H9 (cell line): ENCODE results near the gene FEM1B. TPM values are rescaled to one million over a fixed set of nuclear protein-coding genes. Genes with fewer than 3 reads are reported as not detected.

Experiments
- DNase-seq: peaks from one replicate; pipeline ENCODE4 v3.0.0-alpha.2; 2017
- H2AFZ ChIP-seq: one replicate; pipeline ENCODE4 v1.6.1; 2013; ENCODE audit warnings: mild to moderate bottlenecking, low read length, control low read depth, moderate library complexity
- H2AK5ac ChIP-seq: 2 replicates; pipeline ENCODE4 v1.6.1; 2013; ENCODE audit warnings: low read length, control low read depth, mixed read lengths; ENCODE audit not compliant: insufficient read length
- H2BK120ac ChIP-seq: one replicate; pipeline ENCODE4 v1.6.1; 2013; ENCODE audit warnings: low read depth, mild to moderate bottlenecking, low read length, control low read depth, inconsistent platforms; ENCODE audit not compliant: poor library complexity, severe bottlenecking
- H2BK12ac ChIP-seq: 2 replicates; pipeline ENCODE4 v1.6.1; 2013; ENCODE audit warnings: low read length, control low read depth, mixed read lengths, low read depth; ENCODE audit not compliant: insufficient read length
- H2BK15ac ChIP-seq: 2 replicates; pipeline ENCODE4 v1.6.1; 2013; ENCODE audit warnings: low read depth, low read length, control low read depth
- H2BK20ac ChIP-seq: one replicate; pipeline ENCODE4 v1.6.1; 2013; ENCODE audit warnings: low read depth, mild to moderate bottlenecking, low read length, control low read depth, inconsistent platforms; ENCODE audit not compliant: poor library complexity, severe bottlenecking
- H2BK5ac ChIP-seq: 2 replicates; pipeline ENCODE4 v1.6.1; 2013; ENCODE audit warnings: low read length, control low read depth, mixed read lengths; ENCODE audit not compliant: insufficient read length
- H3K14ac ChIP-seq: 2 replicates; pipeline ENCODE4 v1.6.1; 2013; ENCODE audit warnings: low read length, control low read depth; ENCODE audit not compliant: insufficient read depth
- H3K18ac ChIP-seq: 2 replicates; pipeline ENCODE4 v1.6.1; 2013; ENCODE audit warnings: low read depth, mild to moderate bottlenecking, mixed read lengths, low read length, control low read depth; ENCODE audit not compliant: insufficient read length
- H3K23ac ChIP-seq: 2 replicates; pipeline ENCODE4 v1.6.1; 2013; ENCODE audit warnings: low read length, control low read depth, mixed read lengths, low read depth; ENCODE audit not compliant: insufficient read length
- H3K23me2 ChIP-seq: 2 replicates; pipeline ENCODE4 v1.6.1; 2013; ENCODE audit warnings: low read depth, mild to moderate bottlenecking, mixed read lengths, low read length, control low read depth; ENCODE audit not compliant: insufficient read length, poor library complexity, severe bottlenecking
- H3K27ac ChIP-seq: 2 replicates; pipeline ENCODE4 v1.5.1; 2013; ENCODE audit warnings: low read length, control low read depth, mixed read lengths, low read depth; ENCODE audit not compliant: insufficient read length
- H3K27me3 ChIP-seq: 2 replicates; pipeline ENCODE4 v1.6.1; 2013; ENCODE audit warnings: low read length, control low read depth, inconsistent platforms; ENCODE audit not compliant: insufficient read depth
- H3K4ac ChIP-seq: 2 replicates; pipeline ENCODE4 v1.6.1; 2013; ENCODE audit warnings: low read depth, mild to moderate bottlenecking, control low read depth, inconsistent platforms, low read length, moderate library complexity
- H3K4me1 ChIP-seq: 2 replicates; pipeline ENCODE4 v1.6.1; 2013; ENCODE audit warnings: low read length, control low read depth, inconsistent platforms; ENCODE audit not compliant: insufficient read depth
- H3K4me2 ChIP-seq: 2 replicates; pipeline ENCODE4 v1.6.1; 2013; ENCODE audit warnings: low read length, control low read depth, mixed read lengths; ENCODE audit not compliant: insufficient read length, insufficient read depth
- H3K56ac ChIP-seq: 2 replicates; pipeline ENCODE4 v1.6.1; 2013; ENCODE audit warnings: low read depth, mild to moderate bottlenecking, mixed read lengths, low read length, control low read depth; ENCODE audit not compliant: insufficient read length
- H3K79me1 ChIP-seq: 2 replicates; pipeline ENCODE4 v1.6.1; 2013; ENCODE audit warnings: low read depth, mild to moderate bottlenecking, moderate library complexity, low read length, control low read depth, inconsistent platforms; ENCODE audit not compliant: insufficient read depth, poor library complexity, severe bottlenecking
- H3K79me2 ChIP-seq: 2 replicates; pipeline ENCODE4 v1.6.1; 2013; ENCODE audit warnings: low read length, control low read depth, inconsistent platforms; ENCODE audit not compliant: insufficient read depth
- H3K9ac ChIP-seq: 2 replicates; pipeline ENCODE4 v1.6.1; 2013; ENCODE audit warnings: low read length, control low read depth, mixed read lengths; ENCODE audit not compliant: insufficient read length; ENCODE audit errors: extremely low read depth
- H3K9me3 ChIP-seq: one replicate; pipeline ENCODE4 v1.6.1; 2013; ENCODE audit warnings: low read depth, low read length, inconsistent platforms; ENCODE audit not compliant: control insufficient read depth
- H3T11ph ChIP-seq: one replicate; pipeline ENCODE4 v1.6.1; 2013; ENCODE audit warnings: mild to moderate bottlenecking, low read length, control low read depth, inconsistent platforms
- H4K20me1 ChIP-seq: one replicate; pipeline ENCODE4 v1.6.1; 2013; ENCODE audit not compliant: control insufficient read depth, insufficient read length, insufficient read depth
- H4K5ac ChIP-seq: 2 replicates; pipeline ENCODE4 v1.6.1; 2013; ENCODE audit warnings: low read depth, mild to moderate bottlenecking, mixed read lengths, low read length, control low read depth; ENCODE audit not compliant: insufficient read length
- H4K8ac ChIP-seq: replicated peaks from 2 replicates; pipeline ENCODE4 v1.6.1; 2013; ENCODE audit warnings: low read length, control low read depth, mixed read lengths, low read depth; ENCODE audit not compliant: insufficient read length
- H4K91ac ChIP-seq: 2 replicates; pipeline ENCODE4 v1.6.1; 2013; ENCODE audit warnings: low read depth, mild to moderate bottlenecking, moderate library complexity, mixed read lengths, low read length, control low read depth; ENCODE audit not compliant: insufficient read length
- H3K27ac Mint-ChIP-seq, 3 experiments: 2 replicates in 2 of 3; 3 replicates in 1 of 3; pipeline ENCODE4 v1.8.0; 2020 to 2021; ENCODE audit warnings: mixed read lengths in 3 of 3, mild to moderate bottlenecking in 1 of 3, moderate library complexity in 1 of 3
- H3K27me3 Mint-ChIP-seq: 2 replicates; pipeline ENCODE4 v1.8.0; 2021; ENCODE audit warnings: low read depth, mild to moderate bottlenecking, moderate library complexity, mixed read lengths
- H3K36me3 Mint-ChIP-seq, 3 experiments: 2 replicates in 2 of 3; 3 replicates in 1 of 3; pipeline ENCODE4 v1.8.0; 2020 to 2021; ENCODE audit warnings: low read depth in 3 of 3, mixed read lengths in 3 of 3; ENCODE audit not compliant: insufficient read depth in 1 of 3
- H3K4me1 Mint-ChIP-seq, 2 experiments: 2 replicates each; pipeline ENCODE4 v1.8.0; 2020; ENCODE audit warnings: mixed read lengths in 2 of 2
- H3K4me3 Mint-ChIP-seq, 2 experiments: 2 replicates in 1 of 2; 3 replicates in 1 of 2; pipeline ENCODE4 v1.8.0; 2020 to 2021; ENCODE audit warnings: mild to moderate bottlenecking in 2 of 2, mixed read lengths in 2 of 2, moderate library complexity in 1 of 2
- H3K9me3 Mint-ChIP-seq, 2 experiments: 2 replicates in 1 of 2; 3 replicates in 1 of 2; pipeline ENCODE4 v1.8.0; 2020; ENCODE audit warnings: mild to moderate bottlenecking in 2 of 2, mixed read lengths in 2 of 2, moderate library complexity in 1 of 2
- total RNA-seq: library from RNA; stranded (reverse); gene quantifications from 2 replicates; pipeline ENCODE4 v1.2.1, GENCODE V29; 2021
- TF ChIP-seq, protein P1 (sequence below): fragments of 200-600 bp; sonication (generic); conservative IDR thresholded peaks from 3 replicates; pipeline ENCODE4 v1.8.0; 2021; ENCODE audit warnings: antibody characterized with exemption, mild to moderate bottlenecking

Gene FEM1B
- total RNA-seq, 1 experiment from 2014 or later, result 77.9 TPM

DNA sequence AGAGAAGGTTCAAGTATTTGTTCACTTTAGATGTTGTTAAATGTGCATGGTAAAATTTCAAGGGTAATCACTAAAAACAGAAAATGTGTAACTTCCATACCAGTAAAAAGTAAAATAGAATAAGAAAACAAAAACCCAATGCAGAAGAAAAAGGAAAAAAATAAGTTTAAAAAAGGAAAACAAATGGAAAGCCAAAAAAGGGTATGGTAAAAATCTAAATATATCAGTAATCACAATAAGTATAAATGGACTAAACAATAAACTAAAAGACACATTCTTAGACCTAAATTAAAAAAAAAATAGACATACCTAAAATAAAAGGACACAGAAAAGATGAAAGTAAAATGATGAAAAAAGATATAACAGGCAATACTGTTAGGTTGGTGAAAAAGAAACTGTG is 38.5 kb upstream of the FEM1B start:
- peaks cover 3% of the 10 kb centered on the region; the same call in 1 of the 2 replicates for H3K27me3 Mint-ChIP-seq
- H3K4me2 ChIP-seq, result no peak overlapping the region
- H3K9ac ChIP-seq, result no peak overlapping the region
- no peak overlapping the region for H3K27ac Mint-ChIP-seq
- no peak overlapping the region for H3K23ac ChIP-seq
- H3K4me1 Mint-ChIP-seq, result peaks cover 10 to 15% of the 10 kb centered on the region in 2 experiments
- H3K36me3 Mint-ChIP-seq, result peaks cover under 1 to 2% (median under 1%) of the 10 kb centered on the region in 3 experiments; a peak in 3 of 7 replicates
- no peak overlapping the region for H4K8ac ChIP-seq
- no peak overlapping the region for H2BK20ac ChIP-seq
- H2AFZ ChIP-seq, result no peak overlapping the region
- H3K18ac ChIP-seq, result no peak overlapping the region
- H2BK120ac ChIP-seq, result no peak overlapping the region
- no peaks in the 10 kb centered on the region for H3K79me1 ChIP-seq
- H3K9me3 Mint-ChIP-seq, result peaks cover 3 to 7% of the 10 kb centered on the region in 2 experiments; a peak in 4 of 5 replicates
- H4K20me1 ChIP-seq, result no peaks in the 10 kb centered on the region
- H3K14ac ChIP-seq, result no peak overlapping the region
- H3K27ac ChIP-seq, result no peak overlapping the region
- H2AK5ac ChIP-seq, result no peak overlapping the region
- no peak overlapping the region for H3K4me3 Mint-ChIP-seq
- H3K23me2 ChIP-seq, result no peaks in the 10 kb centered on the region
- DNase-seq, result no peak
- no peak overlapping the region for H4K5ac ChIP-seq
- H3K79me2 ChIP-seq, result no peaks in the 10 kb centered on the region
- H3K56ac ChIP-seq, result no peak overlapping the region
- H3K4ac ChIP-seq, result no peak overlapping the region
- TF ChIP-seq, protein P1, sequence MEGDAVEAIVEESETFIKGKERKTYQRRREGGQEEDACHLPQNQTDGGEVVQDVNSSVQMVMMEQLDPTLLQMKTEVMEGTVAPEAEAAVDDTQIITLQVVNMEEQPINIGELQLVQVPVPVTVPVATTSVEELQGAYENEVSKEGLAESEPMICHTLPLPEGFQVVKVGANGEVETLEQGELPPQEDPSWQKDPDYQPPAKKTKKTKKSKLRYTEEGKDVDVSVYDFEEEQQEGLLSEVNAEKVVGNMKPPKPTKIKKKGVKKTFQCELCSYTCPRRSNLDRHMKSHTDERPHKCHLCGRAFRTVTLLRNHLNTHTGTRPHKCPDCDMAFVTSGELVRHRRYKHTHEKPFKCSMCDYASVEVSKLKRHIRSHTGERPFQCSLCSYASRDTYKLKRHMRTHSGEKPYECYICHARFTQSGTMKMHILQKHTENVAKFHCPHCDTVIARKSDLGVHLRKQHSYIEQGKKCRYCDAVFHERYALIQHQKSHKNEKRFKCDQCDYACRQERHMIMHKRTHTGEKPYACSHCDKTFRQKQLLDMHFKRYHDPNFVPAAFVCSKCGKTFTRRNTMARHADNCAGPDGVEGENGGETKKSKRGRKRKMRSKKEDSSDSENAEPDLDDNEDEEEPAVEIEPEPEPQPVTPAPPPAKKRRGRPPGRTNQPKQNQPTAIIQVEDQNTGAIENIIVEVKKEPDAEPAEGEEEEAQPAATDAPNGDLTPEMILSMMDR, result no peak
- no peak overlapping the region for H3T11ph ChIP-seq
- H3K9me3 ChIP-seq, result no peaks in the 10 kb centered on the region
- H2BK12ac ChIP-seq, result no peak overlapping the region
- no peak overlapping the region for H4K91ac ChIP-seq
- H2BK5ac ChIP-seq, result no peak overlapping the region
- no peaks in the 10 kb centered on the region; the same call in 1 of the 2 replicates for H3K4me1 ChIP-seq
- H3K27me3 ChIP-seq, result no peaks in the 10 kb centered on the region
- no peak overlapping the region for H2BK15ac ChIP-seq
